CMK (cell line): ENCODE measurements around the gene ITPR1.

ENCODE experiments used
- DNase-seq: peaks from one replicate; pipeline ENCODE4 v3.0.0-alpha.2; 2010; ENCODE audit warnings: low read depth

Gene ITPR1

DNA sequence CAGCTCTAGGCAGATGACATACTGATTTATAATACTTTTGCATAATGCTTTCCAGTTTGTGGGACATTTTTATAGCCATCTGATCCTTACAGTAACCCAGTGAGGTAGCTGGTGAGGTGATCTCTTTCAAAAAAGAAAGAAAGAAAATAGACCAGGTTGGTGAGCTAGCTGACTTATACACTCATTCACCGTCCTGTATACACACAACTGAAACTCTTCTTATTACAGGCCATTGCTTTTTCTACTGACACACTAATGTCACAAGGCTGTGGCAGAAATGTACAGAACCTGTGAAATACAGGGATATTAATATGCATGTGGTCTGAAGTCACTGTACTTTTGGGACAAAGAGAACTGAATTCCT, 335.9 kb downstream of the ITPR1 start:
- DNase-seq, result no peak

GRCh38 chr3:4830586-4830914, 337.4 kb downstream of the ITPR1 start:
- DNase-seq, result no peak

- no peak for DNase-seq
Observed at GRCh38 chr3:4831580-4831950, 338.4 kb downstream of the ITPR1 start.

DNA sequence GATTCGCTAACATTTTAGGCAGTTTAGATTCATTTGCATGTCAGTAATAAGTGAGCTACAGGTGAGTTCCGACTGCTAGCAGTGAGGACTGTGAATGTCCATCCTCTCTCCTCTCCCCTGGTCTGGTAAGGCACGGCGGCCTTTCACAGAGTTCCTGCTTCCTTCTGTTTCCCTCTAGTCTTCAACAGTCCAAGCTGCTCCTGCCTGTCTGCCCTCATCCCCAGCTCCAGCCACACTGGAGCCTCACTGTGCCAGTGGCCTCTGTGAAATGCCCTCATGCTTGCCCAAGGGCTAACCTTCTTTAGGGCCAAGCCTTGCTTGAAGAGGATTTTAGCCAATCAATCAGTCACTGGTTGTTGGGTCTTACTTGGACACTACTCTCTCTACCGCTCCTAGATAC, 340.3 kb downstream of the ITPR1 start:
- DNase-seq, result no peak

DNA sequence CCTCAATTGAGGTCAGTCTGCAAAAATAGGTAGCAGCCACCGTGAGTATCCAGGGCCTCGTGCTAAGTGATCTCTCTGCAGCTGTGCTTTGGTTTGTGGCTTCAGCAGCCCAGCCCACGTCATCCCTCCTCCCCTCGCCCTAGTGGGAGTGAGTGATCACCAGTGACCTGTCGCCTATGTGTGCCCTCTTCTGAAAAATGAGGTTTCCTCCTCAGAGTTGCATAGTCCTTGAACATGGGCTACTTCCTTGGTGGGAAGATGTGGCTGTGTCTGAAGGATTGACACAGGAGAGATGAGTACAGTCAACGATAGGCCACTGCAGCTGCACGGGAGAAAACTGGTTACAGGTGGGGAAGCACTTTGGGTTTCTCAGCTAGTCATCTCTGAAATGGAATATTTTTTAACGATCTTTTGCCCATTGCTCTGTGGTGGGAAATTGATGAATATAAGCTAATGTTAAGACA, 341.3 kb downstream of the ITPR1 start:
- no peak for DNase-seq

GRCh38 chr3:4835616-4836043, 342.5 kb downstream of the ITPR1 start:
- DNase-seq, result no peak

GRCh38 chr3:4836516-4836915, 343.4 kb downstream of the ITPR1 start:
- DNase-seq, result no peak

GRCh38 chr3:4837374-4837930, 344.3 kb downstream of the ITPR1 start:
- peak; percentile 58 for DNase-seq

DNA sequence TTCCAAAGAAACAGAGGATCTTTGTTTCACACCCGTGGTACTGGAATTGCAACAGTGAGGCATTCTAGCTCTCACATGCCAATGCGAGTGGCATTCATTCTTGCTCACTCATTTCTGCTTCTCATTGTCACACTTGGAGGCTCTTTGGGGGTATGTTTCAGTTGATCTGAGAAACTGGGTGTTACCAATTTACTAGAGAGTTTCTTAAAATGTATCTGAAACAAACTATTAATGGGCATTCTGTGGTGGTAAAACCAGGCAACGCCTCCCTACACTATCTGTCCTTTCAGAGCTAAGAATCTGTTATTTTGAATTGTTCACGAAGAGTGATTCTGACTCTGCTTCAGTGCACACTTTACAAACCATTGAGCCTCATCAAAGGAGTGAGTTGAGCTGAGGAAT, 345.5 kb downstream of the ITPR1 start:
- no peak for DNase-seq

- DNase-seq, result no peak
Observed at GRCh38 chr3:4839278-4839677, 346.1 kb downstream of the ITPR1 start.

- DNase-seq, result no peak
Observed at GRCh38 chr3:4841225-4841624, 348.1 kb downstream of the ITPR1 start.

DNA sequence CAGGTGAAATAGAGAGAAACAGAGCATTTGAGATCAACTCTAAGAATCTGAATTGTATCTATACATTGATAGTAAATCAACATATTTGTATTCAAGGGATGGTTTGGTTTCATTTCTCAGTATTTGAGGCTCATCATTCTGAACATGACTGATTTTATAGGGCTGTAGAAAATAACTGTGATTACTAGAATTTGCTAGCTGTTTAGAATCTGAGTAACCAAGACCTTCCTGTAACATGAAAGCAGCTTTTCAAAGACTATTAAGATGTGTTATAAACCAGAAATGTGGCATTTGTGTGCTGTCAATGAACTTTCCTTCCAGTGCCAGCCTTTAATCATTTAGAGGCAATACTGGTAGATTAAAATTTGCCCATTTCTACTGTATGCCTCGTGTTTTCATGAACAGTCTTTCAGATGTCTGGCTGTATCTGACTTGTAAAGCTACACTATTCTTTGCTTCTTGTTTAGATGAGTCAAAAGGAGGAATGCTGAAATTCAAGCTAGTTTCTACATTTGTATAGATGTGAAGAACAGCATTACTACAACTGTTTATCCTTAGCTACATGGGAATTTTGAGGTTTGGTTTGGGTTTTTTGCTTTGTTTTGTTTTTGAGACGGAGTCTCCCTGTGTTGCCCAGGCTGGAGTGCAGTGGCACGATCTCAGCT, 348.8 kb downstream of the ITPR1 start:
- DNase-seq, result no peak

- no peak for DNase-seq
Observed at GRCh38 chr3:4843619-4844018, 350.5 kb downstream of the ITPR1 start.

GRCh38 chr3:4845882-4846281, 352.7 kb downstream of the ITPR1 start:
- no peak for DNase-seq

- DNase-seq, result no peak
Observed at GRCh38 chr3:4846543-4846942, 353.4 kb downstream of the ITPR1 start.

GRCh38 chr3:4848176-4848825, 355.2 kb downstream of the ITPR1 start:
- no peak for DNase-seq

GRCh38 chr3:4849136-4849535, 356.0 kb downstream of the ITPR1 start:
- DNase-seq, result no peak

DNA sequence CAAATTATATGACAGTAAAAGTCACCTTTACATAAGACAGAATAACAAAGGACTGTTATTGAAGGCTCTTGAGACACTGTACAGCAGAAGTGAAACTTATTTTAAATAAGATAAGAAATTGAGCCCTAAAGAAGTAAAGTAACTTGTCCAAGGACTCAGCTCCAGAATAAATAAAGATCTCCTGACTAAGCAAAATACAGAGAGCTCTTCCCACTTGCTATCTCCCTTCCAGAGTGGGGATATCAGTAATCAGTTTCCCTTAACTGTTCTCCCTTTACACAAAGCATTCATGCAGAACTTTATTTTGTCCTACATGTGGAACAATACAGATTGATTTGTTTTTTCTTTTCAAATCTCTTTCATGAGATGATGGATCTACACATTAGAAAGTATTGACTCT, 356.6 kb downstream of the ITPR1 start:
- DNase-seq, result no peak

- DNase-seq, result no peak
Observed at GRCh38 chr3:4850211-4850927, 357.2 kb downstream of the ITPR1 start.

DNA sequence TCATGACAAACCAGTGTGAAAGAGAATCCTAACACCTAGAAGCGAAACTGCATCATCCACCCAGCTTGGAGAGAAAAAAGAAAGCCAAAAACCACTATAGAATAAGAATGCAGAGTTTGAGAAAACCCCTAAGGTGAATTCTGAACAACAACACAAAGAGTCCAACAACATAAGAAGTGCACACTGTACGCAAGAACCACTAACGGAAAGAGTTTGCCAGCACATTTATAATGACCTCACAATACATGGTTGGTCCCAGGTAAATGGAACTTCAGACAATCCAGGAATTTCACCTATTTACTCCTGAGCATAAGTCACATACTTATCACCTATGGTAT, 357.7 kb downstream of the ITPR1 start:
- DNase-seq, result no peak

- peak; percentile 35 for DNase-seq
Observed at GRCh38 chr3:4852780-4853748, 359.9 kb downstream of the ITPR1 start.

GRCh38 chr3:4853749-4854140, 360.6 kb downstream of the ITPR1 start:
- DNase-seq, result no peak
